ENCODE data around the gene PLXNA3.

PLXNA3 gene

DNA sequence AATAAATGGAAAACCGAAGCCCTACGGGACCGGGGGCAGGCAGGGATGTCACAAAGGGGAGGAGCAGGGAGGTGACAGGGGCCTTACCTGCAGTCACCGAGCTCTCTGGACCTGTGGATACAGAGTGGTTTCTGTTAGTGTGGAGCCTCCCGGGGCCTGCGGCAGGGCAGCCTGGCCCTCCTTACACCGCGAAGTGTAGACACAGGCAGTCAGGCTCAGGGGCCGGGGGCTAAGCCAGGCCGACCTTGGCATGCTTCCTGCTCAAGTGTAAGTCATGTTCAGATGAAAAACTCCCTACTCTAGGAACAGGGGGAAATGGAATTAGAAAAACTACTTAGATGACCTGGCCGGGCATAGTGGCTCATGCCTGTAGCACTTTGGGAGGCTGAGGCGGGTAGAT, 53.7 kb downstream of the PLXNA3 start:
- Histone ChIP-seq H3K4me3 (ENCODE audit: low read length) (no peak overlapping the region), H3K4me2 (ENCODE audit: low read length) (no peak overlapping the region), H3K27me3 (ENCODE audit: control insufficient read depth, insufficient read depth, low read length) (no peaks in the 10 kb centered on the region), H3K9me3 (replicated peaks; ENCODE audit: low read length) (peaks cover 5% of the 10 kb centered on the region), H3K4me1 (ENCODE audit: control insufficient read depth, insufficient read depth, low read length) (peaks cover 3% of the 10 kb centered on the region), H3K9ac (ENCODE audit: low read depth, low read length) (no peak overlapping the region), H3K36me3 (ENCODE audit: insufficient read depth, low read length) (no peaks in the 10 kb centered on the region)

DNA sequence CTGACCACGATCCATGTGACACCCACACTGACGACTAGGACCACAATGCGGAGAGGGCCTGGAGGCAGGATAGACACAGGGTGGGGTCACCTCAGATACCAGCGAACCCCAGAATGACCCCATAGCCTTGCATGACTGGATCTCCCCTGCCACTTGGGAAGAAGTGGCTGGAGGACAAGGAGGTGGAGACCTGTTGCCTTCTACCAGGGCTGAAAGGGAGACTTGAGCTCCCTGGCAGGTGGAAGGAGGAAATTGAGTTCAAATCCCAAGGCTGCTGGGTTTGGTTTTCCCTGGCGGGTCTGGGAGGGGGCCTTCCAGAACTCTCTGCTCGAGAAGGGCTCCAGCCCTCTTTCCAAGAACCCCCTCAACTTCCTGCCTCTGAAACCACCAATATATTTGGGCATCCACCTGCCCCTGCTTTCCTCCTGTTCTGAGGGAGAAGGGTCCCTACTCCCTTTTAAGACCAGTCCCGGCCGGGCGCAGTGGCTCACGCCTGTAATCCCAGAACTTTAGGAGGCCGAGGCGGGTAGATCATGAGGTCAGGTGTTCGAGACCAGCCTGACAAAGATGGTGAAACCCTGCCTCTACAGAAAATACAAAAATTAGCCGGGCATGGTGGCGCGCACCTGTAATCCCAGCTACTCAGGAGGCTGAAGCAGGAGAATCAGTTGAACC, 54.9 kb downstream of the PLXNA3 start:
- H3K27me3 ChIP-seq (ENCODE audit: control insufficient read depth, insufficient read depth, low read length) = no peaks in the 10 kb centered on the region
- H3K4me1 ChIP-seq (ENCODE audit: control insufficient read depth, insufficient read depth, low read length) = peaks cover 10% of the 10 kb centered on the region
- no peaks in the 10 kb centered on the region for H3K36me3 ChIP-seq (ENCODE audit: insufficient read depth, low read length)
- no peak overlapping the region for H3K4me3 ChIP-seq (ENCODE audit: low read length)
- H3K9me3 ChIP-seq (replicated peaks; ENCODE audit: low read length) = peaks cover 5% of the 10 kb centered on the region
- H3K9ac ChIP-seq (ENCODE audit: low read depth, low read length) = no peak overlapping the region
- H3K4me2 ChIP-seq (ENCODE audit: low read length) = no peak overlapping the region

DNA sequence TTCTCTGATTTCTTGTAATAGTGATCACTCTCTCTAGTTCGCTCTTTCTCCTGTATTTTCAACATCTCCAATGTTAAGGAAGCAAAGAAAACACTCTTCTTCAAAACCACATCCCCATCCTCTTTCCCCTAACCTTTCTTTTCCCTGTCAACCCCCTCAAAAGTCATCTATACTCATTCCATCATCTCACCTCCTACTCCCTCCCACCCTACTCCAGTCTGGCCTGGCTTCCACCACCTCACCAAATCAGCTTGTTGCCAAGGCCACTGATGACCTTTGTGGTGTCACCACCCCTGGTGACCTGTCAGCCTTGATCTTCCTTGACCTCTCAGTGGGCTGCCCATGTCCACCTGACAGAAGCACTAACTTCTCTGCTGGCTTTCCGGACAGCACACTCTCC, 55.6 kb downstream of the PLXNA3 start:
- no peaks in the 10 kb centered on the region for H3K36me3 ChIP-seq (ENCODE audit: insufficient read depth, low read length)
- H3K9ac ChIP-seq (ENCODE audit: low read depth, low read length) = no peak overlapping the region
- H3K4me3 ChIP-seq (ENCODE audit: low read length) = no peak overlapping the region
- H3K27me3 ChIP-seq (ENCODE audit: control insufficient read depth, insufficient read depth, low read length) = no peaks in the 10 kb centered on the region
- H3K4me1 ChIP-seq (ENCODE audit: control insufficient read depth, insufficient read depth, low read length) = peaks cover 10% of the 10 kb centered on the region
- peaks cover 5% of the 10 kb centered on the region for H3K9me3 ChIP-seq (replicated peaks; ENCODE audit: low read length)
- H3K4me2 ChIP-seq (ENCODE audit: low read length) = no peak overlapping the region

DNA sequence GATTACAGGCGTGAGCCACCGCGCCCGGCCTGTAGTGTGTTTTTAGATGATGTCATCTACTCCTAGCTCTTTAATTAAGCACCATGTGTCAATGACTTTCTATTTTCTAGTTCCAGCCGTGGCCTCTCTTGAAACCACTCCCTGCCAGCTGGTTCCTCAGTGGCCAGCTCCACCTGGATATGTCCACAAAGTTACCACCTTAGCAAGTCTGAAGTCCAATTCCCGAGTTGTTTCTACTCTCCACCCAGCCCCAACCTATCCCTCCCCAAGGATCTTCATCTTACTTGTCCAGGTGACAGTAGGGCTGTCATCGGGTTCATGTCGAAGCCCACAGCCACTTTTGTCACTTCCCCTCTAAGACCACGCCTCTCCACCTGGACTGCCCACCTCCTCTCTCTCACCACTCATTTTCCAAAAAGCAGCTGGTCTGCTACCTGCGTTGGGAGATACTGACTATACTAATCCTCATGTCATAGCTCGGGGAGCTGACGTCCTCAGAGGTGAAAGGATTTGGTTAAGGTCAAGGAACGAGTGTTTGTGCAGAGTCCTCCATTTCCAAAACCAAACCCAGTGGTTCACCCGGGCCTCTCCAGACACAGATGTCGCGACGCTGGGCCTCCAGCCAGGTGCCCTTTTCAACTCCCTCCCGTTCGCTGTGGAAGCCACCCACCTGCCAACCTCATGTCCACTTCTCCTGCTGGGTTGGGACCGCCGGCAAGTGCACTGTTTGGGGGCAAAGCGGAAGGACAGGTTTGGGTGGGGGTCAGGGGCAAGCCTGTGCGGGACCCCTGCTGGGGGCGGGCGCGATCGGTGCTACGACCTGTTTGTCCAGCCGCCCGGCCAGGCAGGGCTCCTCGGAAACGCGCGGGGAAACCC, 57.2 kb downstream of the PLXNA3 start:
- Histone ChIP-seq H3K9ac (ENCODE audit: low read depth, low read length) (peak overlapping the region; percentile 94), H3K36me3 (ENCODE audit: insufficient read depth, low read length) (no peaks in the 10 kb centered on the region), H3K9me3 (replicated peaks; ENCODE audit: low read length) (no peaks in the 10 kb centered on the region), H3K27me3 (ENCODE audit: control insufficient read depth, insufficient read depth, low read length) (no peaks in the 10 kb centered on the region), H3K4me1 (ENCODE audit: control insufficient read depth, insufficient read depth, low read length) (peaks cover 10% of the 10 kb centered on the region), H3K4me3 (ENCODE audit: low read length) (peak overlapping the region; percentile 87), H3K4me2 (ENCODE audit: low read length) (peak overlapping the region; percentile 79)

DNA sequence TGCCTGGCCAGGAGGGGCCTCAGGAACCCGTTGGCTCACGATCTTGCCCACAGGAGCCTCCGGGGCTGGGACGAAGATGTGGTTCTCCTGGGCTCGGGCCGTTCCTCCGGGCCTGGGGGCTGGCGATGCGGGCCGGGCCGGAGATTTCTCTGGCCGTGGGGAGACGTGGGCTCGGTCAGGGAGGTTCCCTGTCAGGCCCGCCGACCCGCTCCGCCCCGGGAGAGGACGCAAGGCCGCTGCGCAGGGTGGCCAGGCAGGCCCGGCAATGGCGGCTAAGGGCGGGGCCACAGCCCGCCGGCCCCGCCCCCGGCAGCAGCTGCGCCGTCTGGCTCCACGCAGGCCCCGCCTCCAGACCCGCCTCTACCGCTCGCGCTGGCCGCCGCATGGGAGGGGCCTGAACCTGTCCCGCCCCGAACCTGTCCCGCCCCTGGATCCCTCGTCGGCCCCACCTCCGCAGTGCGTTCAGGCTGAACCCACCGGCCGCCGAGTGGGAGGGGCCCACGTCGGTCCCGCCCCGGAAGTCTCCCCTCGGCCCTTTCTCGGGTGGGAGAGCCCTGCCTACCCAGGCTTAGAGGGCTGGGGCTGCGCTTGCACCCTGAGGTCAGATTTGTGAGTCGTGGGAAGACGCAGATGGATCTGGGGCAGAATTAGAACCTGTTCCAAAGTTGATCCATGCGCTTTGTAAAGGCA, 58.0 kb downstream of the PLXNA3 start, which contains the start of gene FAM3A:
Gene FAM3A, minus strand, starts transcription at position 267 of the 690 bp plus-strand sequence. CDS start 460 bp downstream, outside the sequence.
- Histone ChIP-seq H3K4me1 (ENCODE audit: control insufficient read depth, insufficient read depth, low read length) (peaks cover 10% of the 10 kb centered on the region), H3K9ac (ENCODE audit: low read depth, low read length) (peak within 1 kb of the TSS; percentile 94), H3K4me3 (ENCODE audit: low read length) (peak within 1 kb of the TSS; percentile 87), H3K4me2 (ENCODE audit: low read length) (peak within 1 kb of the TSS; percentile 81), H3K9me3 (replicated peaks; ENCODE audit: low read length) (no peaks in the 10 kb centered on the region), H3K27me3 (ENCODE audit: control insufficient read depth, insufficient read depth, low read length) (no peaks in the 10 kb centered on the region), H3K36me3 (ENCODE audit: insufficient read depth, low read length) (no peaks in the 10 kb centered on the region)

DNA sequence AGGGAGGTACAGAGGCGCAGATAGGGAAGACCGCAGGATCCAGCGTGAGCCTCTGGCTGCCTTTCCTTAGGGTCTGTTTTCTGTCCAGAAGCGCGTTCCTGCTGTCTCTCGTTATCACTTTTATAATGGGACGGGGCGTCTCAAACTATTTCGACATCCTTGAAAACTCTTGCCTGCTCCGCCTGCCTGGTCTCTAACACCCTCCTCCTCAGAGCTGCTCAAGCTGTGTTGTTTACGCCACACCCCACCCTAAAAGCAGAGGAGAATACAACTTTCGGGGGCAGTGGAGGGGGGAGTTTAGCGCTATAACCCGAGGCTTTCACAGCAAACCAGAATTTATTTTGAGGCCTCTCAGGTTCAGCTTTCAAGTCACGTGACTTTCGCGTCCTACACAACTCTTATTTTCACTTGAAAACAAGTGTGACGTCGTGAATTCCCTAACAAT, 58.6 kb downstream of the PLXNA3 start:
- no peaks in the 10 kb centered on the region for H3K36me3 ChIP-seq (ENCODE audit: insufficient read depth, low read length)
- H3K4me2 ChIP-seq (ENCODE audit: low read length) = peak overlapping the region; percentile 81
- H3K4me3 ChIP-seq (ENCODE audit: low read length) = peak overlapping the region; percentile 66
- H3K4me1 ChIP-seq (ENCODE audit: control insufficient read depth, insufficient read depth, low read length) = peaks cover 10% of the 10 kb centered on the region
- H3K27me3 ChIP-seq (ENCODE audit: control insufficient read depth, insufficient read depth, low read length) = no peaks in the 10 kb centered on the region
- H3K9ac ChIP-seq (ENCODE audit: low read depth, low read length) = peak overlapping the region; percentile 71
- no peaks in the 10 kb centered on the region for H3K9me3 ChIP-seq (replicated peaks; ENCODE audit: low read length)

DNA sequence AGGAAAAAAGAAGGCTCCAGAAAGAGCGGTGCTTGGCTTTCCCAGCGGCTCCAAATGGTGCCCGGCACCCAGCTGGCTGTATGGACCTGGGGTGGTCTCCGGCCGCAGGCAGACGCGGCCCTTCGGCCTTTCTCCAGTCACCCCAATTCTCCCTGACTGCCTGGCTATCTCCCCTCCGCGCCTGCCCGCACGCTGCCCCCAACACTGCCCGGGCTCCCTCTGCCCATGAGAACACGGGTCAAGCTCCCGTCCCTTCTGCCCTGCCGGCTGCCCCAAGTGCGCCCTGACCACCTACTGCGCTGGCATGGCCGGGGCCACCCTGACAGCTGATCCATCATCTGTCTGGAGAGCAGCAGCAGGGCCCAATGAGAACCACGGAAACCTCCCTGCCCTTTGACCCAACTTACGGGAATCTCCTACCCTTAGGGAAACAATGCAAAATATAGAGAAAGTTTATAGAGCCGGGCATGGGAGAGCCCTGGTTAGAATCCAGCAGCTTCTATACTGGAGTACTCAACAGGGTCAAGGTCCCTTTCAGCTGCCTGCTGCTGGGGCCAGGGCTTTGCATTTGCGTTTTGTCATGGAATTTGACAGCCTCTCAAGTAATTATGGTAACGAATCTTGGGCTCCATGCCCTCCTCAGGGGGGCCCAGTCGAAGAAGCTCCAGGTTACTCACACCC, 59.2 kb downstream of the PLXNA3 start:
- peaks cover 10% of the 10 kb centered on the region for H3K4me1 ChIP-seq (ENCODE audit: control insufficient read depth, insufficient read depth, low read length)
- H3K36me3 ChIP-seq (ENCODE audit: insufficient read depth, low read length) = no peaks in the 10 kb centered on the region
- no peaks in the 10 kb centered on the region for H3K27me3 ChIP-seq (ENCODE audit: control insufficient read depth, insufficient read depth, low read length)
- H3K9ac ChIP-seq (ENCODE audit: low read depth, low read length) = peak overlapping the region; percentile 71
- H3K9me3 ChIP-seq (replicated peaks; ENCODE audit: low read length) = no peaks in the 10 kb centered on the region
- peak overlapping the region; percentile 81 for H3K4me2 ChIP-seq (ENCODE audit: low read length)
- peak overlapping the region; percentile 66 for H3K4me3 ChIP-seq (ENCODE audit: low read length)

DNA sequence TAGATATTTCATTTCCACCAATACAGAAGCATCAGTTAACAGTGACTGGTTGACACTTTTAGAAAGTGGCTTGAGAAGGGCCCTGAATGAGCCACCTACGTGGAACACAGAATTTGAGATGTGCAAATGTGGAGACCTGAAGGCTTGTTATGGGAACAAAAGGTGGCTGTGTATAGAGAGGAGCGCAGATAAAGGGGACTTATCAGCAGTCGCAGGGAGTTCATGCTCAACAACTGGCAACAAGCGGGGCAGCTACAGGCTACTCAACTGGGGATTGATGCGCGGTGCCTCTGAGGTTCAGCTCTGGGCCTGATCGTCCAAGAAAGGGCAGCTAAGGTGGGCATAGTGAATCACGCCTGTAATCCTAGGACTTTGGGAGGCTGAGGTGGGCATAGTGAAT, 61.3 kb downstream of the PLXNA3 start:
- H3K9me3 ChIP-seq (replicated peaks; ENCODE audit: low read length) = no peaks in the 10 kb centered on the region
- no peak overlapping the region for H3K4me2 ChIP-seq (ENCODE audit: low read length)
- H3K4me3 ChIP-seq (ENCODE audit: low read length) = no peak overlapping the region
- H3K9ac ChIP-seq (ENCODE audit: low read depth, low read length) = no peak overlapping the region
- H3K27me3 ChIP-seq (ENCODE audit: control insufficient read depth, insufficient read depth, low read length) = no peaks in the 10 kb centered on the region
- peaks cover 10% of the 10 kb centered on the region for H3K4me1 ChIP-seq (ENCODE audit: control insufficient read depth, insufficient read depth, low read length)
- no peaks in the 10 kb centered on the region for H3K36me3 ChIP-seq (ENCODE audit: insufficient read depth, low read length)

DNA sequence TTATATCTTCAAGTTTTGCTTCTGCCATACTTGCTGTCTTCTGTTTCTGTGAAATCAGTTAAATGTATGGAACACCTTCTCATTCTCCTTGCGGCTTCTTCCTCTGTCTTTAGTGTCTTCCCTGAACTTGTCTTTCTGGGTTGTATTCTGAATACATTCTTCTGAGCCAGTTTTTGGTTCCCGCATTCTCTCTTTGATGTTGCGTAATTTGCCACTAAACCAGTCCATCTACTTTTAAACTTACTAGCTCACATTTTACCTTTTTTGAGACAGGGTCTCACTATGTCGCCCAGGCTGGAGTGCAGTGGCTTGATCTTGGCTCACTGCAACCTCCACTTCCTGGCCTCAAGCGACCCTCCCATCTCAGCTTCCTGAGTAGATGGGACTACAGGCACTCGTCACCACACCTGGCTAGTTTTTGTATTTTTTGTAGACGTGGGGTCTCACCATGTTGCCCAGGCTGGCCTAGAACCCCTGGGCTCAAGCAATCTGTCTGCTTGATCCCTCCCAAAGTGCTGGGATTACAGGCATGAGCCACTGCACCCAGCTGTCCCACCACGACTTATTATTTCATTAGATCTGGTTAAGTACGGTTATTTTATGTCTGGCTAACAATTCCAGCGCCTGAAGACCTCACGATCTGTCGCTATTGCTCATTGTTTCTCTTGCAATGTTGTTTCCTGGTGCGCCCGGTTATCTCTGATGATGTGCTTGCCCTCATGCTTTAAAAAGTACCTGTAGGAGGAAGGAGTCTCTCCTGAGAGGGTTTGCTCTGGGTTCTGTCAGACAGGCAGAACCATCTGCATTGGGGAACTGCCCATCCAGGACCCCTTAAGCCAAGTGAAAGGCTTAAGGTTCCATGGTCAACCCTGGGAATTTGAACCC, 67.8 kb downstream of the PLXNA3 start:
- no peaks in the 10 kb centered on the region for H3K9me3 ChIP-seq (replicated peaks; ENCODE audit: low read length)
- no peak overlapping the region for H3K4me3 ChIP-seq (ENCODE audit: low read length)
- no peak overlapping the region for H3K9ac ChIP-seq (ENCODE audit: low read depth, low read length)
- no peaks in the 10 kb centered on the region for H3K27me3 ChIP-seq (ENCODE audit: control insufficient read depth, insufficient read depth, low read length)
- peaks cover under 1% of the 10 kb centered on the region for H3K36me3 ChIP-seq (ENCODE audit: insufficient read depth, low read length)
- no peak overlapping the region for H3K4me2 ChIP-seq (ENCODE audit: low read length)
- H3K4me1 ChIP-seq (ENCODE audit: control insufficient read depth, insufficient read depth, low read length) = peaks cover 14% of the 10 kb centered on the region

DNA sequence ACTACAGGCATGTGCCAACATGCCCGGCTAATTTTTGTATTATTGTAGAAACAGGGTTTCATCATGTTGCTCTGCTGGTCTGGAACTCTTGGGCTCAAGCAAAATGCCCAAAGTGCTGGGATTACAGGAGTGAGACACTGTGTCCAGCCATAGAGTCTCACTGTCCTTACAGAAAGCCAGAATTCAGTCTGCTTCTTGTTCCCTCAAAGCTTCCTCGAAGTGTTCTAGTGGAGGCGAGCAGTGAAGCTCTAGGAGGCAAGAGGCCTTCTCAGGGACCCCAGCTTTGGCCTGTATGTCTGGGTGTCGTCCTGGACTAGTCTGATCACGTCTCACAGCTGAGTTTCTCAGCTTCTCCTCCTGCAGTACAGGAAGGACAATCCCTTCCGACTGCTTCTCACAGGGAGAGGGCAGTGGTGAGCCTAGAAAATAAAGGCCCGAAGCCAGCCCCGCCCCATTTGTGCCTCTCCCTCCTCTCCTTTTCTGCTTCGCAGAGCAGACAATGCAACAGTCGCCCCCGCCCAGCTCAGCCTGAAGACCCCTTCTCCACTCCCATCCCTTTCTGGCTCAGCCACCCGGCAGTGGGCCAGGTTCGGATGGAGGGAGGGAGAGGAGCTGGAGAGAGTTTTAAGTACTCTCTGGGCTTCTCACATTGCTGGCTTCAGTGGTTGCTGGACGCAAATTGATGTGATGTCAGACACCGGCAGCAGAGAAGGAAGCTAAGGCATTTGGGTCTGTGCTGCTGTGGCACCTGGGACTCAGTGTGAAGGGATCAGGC, 69.0 kb downstream of the PLXNA3 start:
- H3K4me3 ChIP-seq (ENCODE audit: low read length) = peak overlapping the region; percentile 65
- H3K9ac ChIP-seq (ENCODE audit: low read depth, low read length) = peak overlapping the region; percentile 71

More for the DNA sequence above, 69.0 kb downstream of the PLXNA3 start:
- Histone ChIP-seq H3K4me1 (ENCODE audit: control insufficient read depth, insufficient read depth, low read length) (peaks cover 14% of the 10 kb centered on the region), H3K36me3 (ENCODE audit: insufficient read depth, low read length) (peaks cover 6% of the 10 kb centered on the region), H3K4me2 (ENCODE audit: low read length) (peak overlapping the region; percentile 81), H3K27me3 (ENCODE audit: control insufficient read depth, insufficient read depth, low read length) (no peaks in the 10 kb centered on the region), H3K9me3 (replicated peaks; ENCODE audit: low read length) (no peaks in the 10 kb centered on the region)
